Type B pancreatic cell (in vitro differentiated cells): ENCODE measurements around the gene GSX2. TPM values are rescaled to one million over a fixed set of nuclear protein-coding genes. Genes with fewer than 3 reads are reported as not detected.
A peak's percentile ranks its signal among the peaks of the same experiment; 100 is the strongest.

ENCODE experiments used
- DNase-seq: peaks from one replicate; pipeline ENCODE4 v3.0.0; 2021; ENCODE audit warnings: mixed read lengths; ENCODE audit not compliant: unreplicated experiment; ENCODE audit errors: extremely low spot score
- H3K27ac Mint-ChIP-seq: 2 replicates; pipeline ENCODE4 v1.8.0; 2021; ENCODE audit warnings: mild to moderate bottlenecking, mixed read lengths
- H3K27me3 Mint-ChIP-seq: 2 replicates; pipeline ENCODE4 v1.8.0; 2021; ENCODE audit warnings: mixed read lengths
- H3K36me3 Mint-ChIP-seq: 2 replicates; pipeline ENCODE4 v1.8.0; 2021; ENCODE audit warnings: mixed read lengths
- H3K4me1 Mint-ChIP-seq: one replicate; pipeline ENCODE4 v1.8.0; 2021; ENCODE audit warnings: mixed read lengths; ENCODE audit not compliant: unreplicated experiment
- H3K4me3 Mint-ChIP-seq: 2 replicates; pipeline ENCODE4 v1.8.0; 2021; ENCODE audit warnings: mild to moderate bottlenecking, mixed read lengths
- H3K9me3 Mint-ChIP-seq: 2 replicates; pipeline ENCODE4 v1.8.0; 2021; ENCODE audit warnings: mixed read lengths
- total RNA-seq: library from RNA; stranded (reverse); gene quantifications from 2 replicates; pipeline ENCODE4 v1.2.1, GENCODE V29; 2021; ENCODE audit warnings: low replicate concordance
- TF ChIP-seq, protein P1 (sequence below): fragments of 200-600 bp; sonication (generic); conservative IDR thresholded peaks from 2 replicates; pipeline ENCODE4 v1.5.0; 2021; ENCODE audit warnings: antibody characterized with exemption, mild to moderate bottlenecking

The GSX2 gene
- total RNA-seq, 1 donor from 2014 or later, result 5.6 TPM

- H3K4me3 Mint-ChIP-seq, result peak overlapping the region; percentile 90
- peaks cover 22% of the 10 kb centered on the region for H3K4me1 Mint-ChIP-seq
- H3K27ac Mint-ChIP-seq, result peak overlapping the region; percentile 40
- H3K9me3 Mint-ChIP-seq, result no peaks in the 10 kb centered on the region
- peaks cover 92% of the 10 kb centered on the region for H3K27me3 Mint-ChIP-seq
- no peak for DNase-seq
- no peaks in the 10 kb centered on the region for H3K36me3 Mint-ChIP-seq
- TF ChIP-seq, protein P1, sequence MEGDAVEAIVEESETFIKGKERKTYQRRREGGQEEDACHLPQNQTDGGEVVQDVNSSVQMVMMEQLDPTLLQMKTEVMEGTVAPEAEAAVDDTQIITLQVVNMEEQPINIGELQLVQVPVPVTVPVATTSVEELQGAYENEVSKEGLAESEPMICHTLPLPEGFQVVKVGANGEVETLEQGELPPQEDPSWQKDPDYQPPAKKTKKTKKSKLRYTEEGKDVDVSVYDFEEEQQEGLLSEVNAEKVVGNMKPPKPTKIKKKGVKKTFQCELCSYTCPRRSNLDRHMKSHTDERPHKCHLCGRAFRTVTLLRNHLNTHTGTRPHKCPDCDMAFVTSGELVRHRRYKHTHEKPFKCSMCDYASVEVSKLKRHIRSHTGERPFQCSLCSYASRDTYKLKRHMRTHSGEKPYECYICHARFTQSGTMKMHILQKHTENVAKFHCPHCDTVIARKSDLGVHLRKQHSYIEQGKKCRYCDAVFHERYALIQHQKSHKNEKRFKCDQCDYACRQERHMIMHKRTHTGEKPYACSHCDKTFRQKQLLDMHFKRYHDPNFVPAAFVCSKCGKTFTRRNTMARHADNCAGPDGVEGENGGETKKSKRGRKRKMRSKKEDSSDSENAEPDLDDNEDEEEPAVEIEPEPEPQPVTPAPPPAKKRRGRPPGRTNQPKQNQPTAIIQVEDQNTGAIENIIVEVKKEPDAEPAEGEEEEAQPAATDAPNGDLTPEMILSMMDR, result no peak
Observed at GRCh38 chr4:54091637-54092404, 8.1 kb upstream of the GSX2 start.

DNA sequence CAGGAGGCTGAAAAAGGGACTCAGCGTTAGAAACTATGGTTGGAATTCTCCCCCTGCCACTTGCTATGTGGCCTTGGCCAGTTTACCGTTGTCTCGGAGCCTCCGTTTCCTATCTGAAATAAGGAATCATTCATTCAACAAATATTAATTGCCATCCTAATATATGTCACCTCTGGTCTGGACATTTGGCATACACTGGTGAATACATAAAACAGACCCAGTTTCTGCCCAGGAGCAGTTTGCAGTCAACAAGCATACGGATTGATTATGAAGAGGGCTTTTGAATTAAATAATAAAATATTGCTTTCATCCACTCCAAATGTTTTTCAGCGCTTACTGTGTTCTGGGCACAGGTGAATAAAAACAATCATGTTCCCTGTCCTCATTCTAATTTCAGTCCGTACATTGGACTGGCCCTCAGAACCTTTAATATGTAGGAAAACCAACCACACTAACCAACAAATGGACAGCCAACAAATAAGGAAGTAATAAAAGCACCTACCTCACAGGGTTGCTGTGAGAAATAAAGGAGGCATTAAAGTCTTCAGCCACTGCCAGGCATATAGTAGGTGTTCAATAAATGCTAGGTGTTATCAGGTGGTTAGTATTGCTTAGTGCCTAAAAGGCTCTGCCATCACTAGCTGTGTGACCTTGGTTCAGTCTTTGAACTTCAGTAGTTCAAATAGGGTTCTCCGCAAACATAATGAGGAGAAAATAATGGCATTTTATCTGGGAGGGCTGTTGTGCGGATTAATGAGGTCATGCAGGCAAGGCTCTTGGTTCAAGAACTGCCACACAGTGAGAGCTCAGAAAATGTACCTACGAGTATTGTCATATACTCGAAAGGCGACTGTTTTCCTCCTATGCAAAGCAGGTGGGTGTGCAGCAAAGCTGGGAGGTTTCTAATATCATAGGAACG, 7.3 kb upstream of the GSX2 start:
- DNase-seq, result no peak
- peaks cover 23% of the 10 kb centered on the region for H3K4me1 Mint-ChIP-seq
- no peak overlapping the region for H3K27ac Mint-ChIP-seq
- peak overlapping the region; percentile 90 for H3K4me3 Mint-ChIP-seq
- peaks cover 92% of the 10 kb centered on the region for H3K27me3 Mint-ChIP-seq
- H3K36me3 Mint-ChIP-seq, result no peaks in the 10 kb centered on the region
- TF ChIP-seq, protein P1, result no peak
- H3K9me3 Mint-ChIP-seq, result no peaks in the 10 kb centered on the region

DNA sequence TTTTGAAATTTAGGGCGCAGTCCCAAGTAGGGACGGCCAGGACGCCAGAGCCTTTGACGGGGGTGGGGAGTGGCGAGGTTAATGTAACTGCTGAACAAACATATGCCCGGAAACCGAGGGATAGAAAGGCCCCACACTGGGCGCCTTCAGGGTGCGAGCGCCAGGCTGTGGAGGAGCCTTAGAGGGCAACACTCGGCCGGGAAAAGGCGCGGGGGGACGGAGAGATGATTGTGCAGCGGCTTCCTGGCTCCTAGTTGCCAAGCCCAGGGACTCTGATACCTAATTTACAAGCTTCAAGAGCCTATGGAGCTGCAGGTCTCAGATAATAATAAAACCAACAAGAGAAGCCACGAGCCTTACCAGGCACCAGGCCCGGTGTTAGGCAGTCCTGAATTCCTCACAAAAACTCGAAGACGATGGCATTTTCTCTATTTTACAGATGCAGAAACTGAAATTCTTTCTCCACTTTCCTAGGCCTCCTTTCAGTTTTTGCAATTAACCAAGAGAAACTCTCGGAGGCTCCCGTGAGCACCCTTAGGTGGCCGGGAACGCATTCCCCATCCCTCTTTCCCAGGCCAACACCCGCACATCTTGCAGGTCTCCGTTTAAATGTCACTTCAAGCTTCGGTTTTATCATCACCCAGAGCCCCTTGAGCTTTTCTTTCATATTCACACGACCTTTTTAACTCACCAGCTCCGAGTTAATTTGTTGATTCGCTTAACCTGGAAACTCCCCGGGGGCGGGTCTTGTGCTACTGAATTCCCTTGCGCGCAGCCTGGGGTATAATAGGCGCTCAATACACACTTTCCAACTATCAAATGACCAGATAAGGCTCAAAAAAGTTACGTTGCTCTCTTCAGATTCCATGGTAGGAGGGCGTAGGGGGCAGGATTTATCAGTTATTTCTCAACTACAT, 6.4 kb upstream of the GSX2 start:
- H3K27me3 Mint-ChIP-seq, result peaks cover 93% of the 10 kb centered on the region
- no peaks in the 10 kb centered on the region for H3K36me3 Mint-ChIP-seq
- no peaks in the 10 kb centered on the region for H3K9me3 Mint-ChIP-seq
- H3K4me3 Mint-ChIP-seq, result peak overlapping the region; percentile 56
- H3K27ac Mint-ChIP-seq, result no peak overlapping the region
- peaks cover 23% of the 10 kb centered on the region for H3K4me1 Mint-ChIP-seq
- no peak for DNase-seq
- TF ChIP-seq, protein P1, result no peak

GRCh38 chr4:54094451-54094850, 5.5 kb upstream of the GSX2 start:
- Mint-ChIP-seq H3K27me3 (peaks cover 96% of the 10 kb centered on the region), H3K4me3 (no peak overlapping the region), H3K9me3 (no peaks in the 10 kb centered on the region), H3K36me3 (no peaks in the 10 kb centered on the region), H3K27ac (no peak overlapping the region), H3K4me1 (peaks cover 23% of the 10 kb centered on the region)
- TF ChIP-seq, protein P1, result no peak
- no peak for DNase-seq
